Neural crest cell (in vitro differentiated cells): ENCODE data around the gene PCP4. TPM values are rescaled to one million over a fixed set of nuclear protein-coding genes. Genes with fewer than 3 reads are reported as not detected.
A peak's percentile ranks its signal among the peaks of the same experiment; 100 is the strongest.

ENCODE experiments used
- DNase-seq: peaks from one replicate; pipeline ENCODE4 v3.0.0; 2021; ENCODE audit warnings: low read depth, mixed read lengths, low spot score
- H3K27ac Mint-ChIP-seq: one replicate; pipeline ENCODE4 v1.8.0; 2021; ENCODE audit warnings: mild to moderate bottlenecking, mixed read lengths; ENCODE audit not compliant: unreplicated experiment
- H3K27me3 Mint-ChIP-seq: 2 replicates; pipeline ENCODE4 v1.8.0; 2021; ENCODE audit warnings: low read depth, mild to moderate bottlenecking, mixed read lengths
- H3K36me3 Mint-ChIP-seq: 2 replicates; pipeline ENCODE4 v1.8.0; 2021; ENCODE audit warnings: low read depth, mild to moderate bottlenecking, mixed read lengths
- H3K4me1 Mint-ChIP-seq: 2 replicates; pipeline ENCODE4 v1.8.0; 2021; ENCODE audit warnings: mixed read lengths
- H3K4me3 Mint-ChIP-seq: one replicate; pipeline ENCODE4 v1.8.0; 2021; ENCODE audit warnings: mild to moderate bottlenecking, mixed read lengths
- H3K9me3 Mint-ChIP-seq: 2 replicates; pipeline ENCODE4 v1.8.0; 2021; ENCODE audit warnings: mixed read lengths
- CTCF ChIP-seq: fragments of 200-600 bp; sonication (generic); conservative IDR thresholded peaks from 2 replicates; pipeline ENCODE4 v1.5.0; 2021; ENCODE audit warnings: antibody characterized with exemption, mild to moderate bottlenecking
- total RNA-seq: library from RNA; stranded (reverse); gene quantifications from 2 replicates; pipeline ENCODE4 v1.2.1, GENCODE V29; 2021

Gene PCP4
- total RNA-seq, 1 donor from 2014 or later, result 1.1 TPM

DNA sequence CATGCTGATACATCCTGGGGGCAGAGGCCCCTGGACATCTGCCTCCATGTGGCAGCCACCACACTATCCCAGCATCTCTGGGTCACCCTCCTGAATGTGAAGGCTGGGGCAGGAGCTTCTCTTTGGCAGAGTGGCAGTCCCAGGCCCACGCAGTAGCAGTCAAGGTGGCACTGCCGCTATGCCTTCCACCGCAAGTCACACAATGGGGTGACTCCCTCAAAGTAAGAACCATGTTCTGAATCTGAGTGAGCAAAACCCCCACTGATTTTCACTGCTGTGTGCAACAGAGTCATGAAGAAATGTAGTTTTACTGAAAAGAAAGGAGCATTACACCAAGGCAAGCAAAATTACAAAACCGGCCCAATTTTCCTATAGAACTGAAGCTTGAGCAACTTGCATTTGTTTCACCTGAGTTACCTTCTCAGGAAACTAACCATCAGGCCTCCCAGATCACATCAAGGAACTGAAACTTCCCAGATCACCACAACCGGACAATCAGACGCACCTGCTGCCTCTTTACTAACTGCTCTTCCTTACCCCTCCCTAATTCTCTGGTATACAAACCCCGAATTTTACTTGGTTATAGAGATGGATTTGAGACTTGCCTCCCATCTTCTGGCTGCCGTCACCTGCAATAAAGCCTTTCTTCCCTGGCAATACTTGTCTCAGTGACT, 102.6 kb downstream of the PCP4 start:
- Mint-ChIP-seq H3K4me1 (peaks cover 18% of the 10 kb centered on the region), H3K36me3 (no peaks in the 10 kb centered on the region), H3K4me3 (no peak overlapping the region), H3K9me3 (peaks cover 5% of the 10 kb centered on the region), H3K27ac (no peak overlapping the region), H3K27me3 (no peaks in the 10 kb centered on the region)
- DNase-seq, result no peak
- no peak for TF ChIP-seq CTCF

DNA sequence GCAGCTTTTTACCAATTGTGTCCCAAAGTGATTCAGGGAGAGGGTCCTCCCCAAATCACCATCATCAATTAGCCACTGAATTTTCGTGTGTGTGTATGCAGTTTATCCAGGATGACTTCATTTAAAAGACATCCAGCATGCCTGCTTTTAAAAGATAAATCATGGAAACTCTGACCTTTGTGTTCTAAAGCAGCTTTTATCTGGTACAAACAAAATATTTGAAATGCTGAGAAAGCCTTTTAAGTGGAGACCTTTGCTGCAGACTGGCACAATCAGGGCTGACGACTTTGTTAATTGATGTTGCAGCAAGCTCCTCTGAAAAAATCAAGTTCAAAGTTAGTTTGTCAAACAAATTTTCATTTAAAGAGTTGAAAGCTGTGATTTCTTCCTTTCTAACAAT, 104.7 kb downstream of the PCP4 start:
- peaks cover 18% of the 10 kb centered on the region for H3K4me1 Mint-ChIP-seq
- peaks cover 7% of the 10 kb centered on the region for H3K9me3 Mint-ChIP-seq
- H3K36me3 Mint-ChIP-seq, result no peaks in the 10 kb centered on the region
- no peaks in the 10 kb centered on the region for H3K27me3 Mint-ChIP-seq
- DNase-seq, result no peak
- H3K27ac Mint-ChIP-seq, result no peak overlapping the region
- no peak for TF ChIP-seq CTCF
- no peak overlapping the region for H3K4me3 Mint-ChIP-seq

DNA sequence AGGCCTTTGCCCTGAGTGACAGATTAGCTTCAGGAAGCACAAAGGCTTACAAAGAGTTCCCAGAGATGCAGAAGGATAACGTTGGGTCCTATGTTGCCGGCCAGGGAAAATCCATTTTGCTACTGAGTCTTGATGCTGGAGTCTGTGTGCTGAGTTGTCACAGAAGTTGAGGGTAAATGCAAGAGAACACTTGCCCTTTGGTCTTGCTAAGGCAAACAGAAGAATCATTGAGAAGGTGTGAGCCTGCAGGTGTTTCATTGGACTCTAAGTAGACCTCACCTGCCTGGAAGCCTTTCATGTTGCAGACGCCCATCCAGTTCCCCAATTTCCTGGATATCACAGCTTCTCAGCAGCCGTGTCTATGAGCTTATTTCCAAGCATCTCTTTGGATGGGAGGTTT, 105.2 kb downstream of the PCP4 start:
- H3K27ac Mint-ChIP-seq, result peak overlapping the region; percentile 19
- H3K4me1 Mint-ChIP-seq, result peaks cover 18% of the 10 kb centered on the region
- no peaks in the 10 kb centered on the region for H3K36me3 Mint-ChIP-seq
- TF ChIP-seq CTCF, result no peak
- H3K9me3 Mint-ChIP-seq, result peaks cover 5% of the 10 kb centered on the region
- H3K27me3 Mint-ChIP-seq, result no peaks in the 10 kb centered on the region
- DNase-seq, result no peak
- H3K4me3 Mint-ChIP-seq, result no peak overlapping the region

DNA sequence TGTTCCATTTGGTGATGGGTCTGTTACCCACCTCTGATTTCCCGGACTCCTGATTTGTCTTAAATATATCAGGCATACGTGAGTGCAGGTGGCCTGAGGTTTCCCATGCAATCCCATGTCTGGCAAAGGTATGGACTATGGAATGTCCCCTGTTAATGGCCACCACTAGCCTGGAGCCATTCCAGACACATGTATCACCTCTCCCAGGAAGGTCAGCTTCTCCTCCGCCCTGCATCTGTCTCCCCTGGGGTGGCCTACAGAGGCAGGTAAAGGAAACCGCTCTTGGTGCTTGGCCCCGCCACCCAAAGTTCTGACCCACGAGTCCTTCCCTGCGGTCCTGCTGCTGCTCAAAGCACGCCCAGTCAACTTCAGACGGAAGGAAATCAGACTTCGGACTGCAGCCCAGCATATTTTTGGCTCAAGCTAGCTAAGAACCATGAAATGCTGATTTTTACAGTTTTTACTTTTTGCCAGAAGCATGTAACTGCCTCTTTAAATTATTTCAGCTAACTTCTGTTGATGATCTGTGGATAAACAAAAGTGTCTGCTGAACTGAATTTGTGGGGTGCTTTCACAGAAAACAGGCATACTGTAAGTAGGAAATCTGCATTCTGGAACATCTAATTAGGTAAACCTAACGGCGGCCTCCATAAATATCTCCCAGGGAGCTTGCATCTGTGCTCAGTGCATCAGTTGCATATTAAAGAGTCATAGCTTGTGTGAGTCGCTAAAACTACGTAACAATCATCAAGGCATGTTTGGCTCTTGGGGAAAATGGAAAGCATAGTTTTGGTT, 105.9 kb downstream of the PCP4 start:
- DNase-seq, result no peak
- H3K9me3 Mint-ChIP-seq, result peaks cover 3% of the 10 kb centered on the region
- no peaks in the 10 kb centered on the region for H3K27me3 Mint-ChIP-seq
- no peak overlapping the region for H3K27ac Mint-ChIP-seq
- H3K4me3 Mint-ChIP-seq, result no peak overlapping the region
- TF ChIP-seq CTCF, result no peak
- peaks cover 18% of the 10 kb centered on the region for H3K4me1 Mint-ChIP-seq
- H3K36me3 Mint-ChIP-seq, result no peaks in the 10 kb centered on the region

GRCh38 chr21:39976800-39977199, 109.6 kb downstream of the PCP4 start:
- Mint-ChIP-seq H3K27ac (no peak overlapping the region), H3K4me3 (no peak overlapping the region), H3K27me3 (no peaks in the 10 kb centered on the region), H3K9me3 (peaks cover 3% of the 10 kb centered on the region), H3K4me1 (peaks cover 14% of the 10 kb centered on the region), H3K36me3 (no peaks in the 10 kb centered on the region)
- no peak for DNase-seq
- no peak for TF ChIP-seq CTCF

Other genes with a start within 250 kb of the PCP4 start
- 0.77 and 0.80 TPM in 2 replicates for gene IGSF5, start 122.3 kb upstream of the PCP4 start, total RNA-seq